ENCODE data around the gene QSOX2.
A peak's percentile ranks its signal among the peaks of the same experiment; 100 is the strongest.

The QSOX2 gene

GRCh38 chr9:136194540-136194939, 51.1 kb downstream of the QSOX2 start:
- Histone ChIP-seq H3K4me3 (ENCODE audit: low read depth, low read length) (no peak overlapping the region), H3K9ac (ENCODE audit: low read depth, low read length) (no peak overlapping the region), H3K4me1 (ENCODE audit: control insufficient read depth, insufficient read depth, low read length) (peaks cover 31% of the 10 kb centered on the region), H3K36me3 (ENCODE audit: control insufficient read depth, insufficient read depth, low read length) (no peaks in the 10 kb centered on the region), H3K27me3 (ENCODE audit: control insufficient read depth, insufficient read depth, low read length) (peaks cover 99% of the 10 kb centered on the region), H3K9me3 (ENCODE audit: control insufficient read depth, insufficient read depth, low read length) (no peaks in the 10 kb centered on the region), H3K27ac (ENCODE audit: low read depth, low read length) (no peak overlapping the region)

- H3K36me3 ChIP-seq (ENCODE audit: control insufficient read depth, insufficient read depth, low read length): no peaks in the 10 kb centered on the region
- peaks cover 93% of the 10 kb centered on the region for H3K27me3 ChIP-seq (ENCODE audit: control insufficient read depth, insufficient read depth, low read length)
- no peaks in the 10 kb centered on the region for H3K9me3 ChIP-seq (ENCODE audit: control insufficient read depth, insufficient read depth, low read length)
- peaks cover 32% of the 10 kb centered on the region for H3K4me1 ChIP-seq (ENCODE audit: control insufficient read depth, insufficient read depth, low read length)
- no peak overlapping the region for H3K27ac ChIP-seq (ENCODE audit: low read depth, low read length)
- no peak overlapping the region; the same call in 1 of the 2 replicates for H3K4me3 ChIP-seq (ENCODE audit: low read depth, low read length)
- no peak overlapping the region for H3K9ac ChIP-seq (ENCODE audit: low read depth, low read length)
These were observed 51.7 kb downstream of the QSOX2 start for GRCh38 chr9:136193891-136194279.

GRCh38 chr9:136193127-136193890, 52.3 kb downstream of the QSOX2 start:
- Histone ChIP-seq H3K9me3 (ENCODE audit: control insufficient read depth, insufficient read depth, low read length) (no peaks in the 10 kb centered on the region), H3K4me1 (ENCODE audit: control insufficient read depth, insufficient read depth, low read length) (peaks cover 30% of the 10 kb centered on the region), H3K27me3 (ENCODE audit: control insufficient read depth, insufficient read depth, low read length) (peaks cover 87% of the 10 kb centered on the region), H3K27ac (ENCODE audit: low read depth, low read length) (no peak overlapping the region), H3K36me3 (ENCODE audit: control insufficient read depth, insufficient read depth, low read length) (no peaks in the 10 kb centered on the region), H3K9ac (ENCODE audit: low read depth, low read length) (no peak overlapping the region), H3K4me3 (ENCODE audit: low read depth, low read length) (peak overlapping the region; percentile 40; the same call in 1 of the 2 replicates)

GRCh38 chr9:136192289-136193126, 53.1 kb downstream of the QSOX2 start:
- Histone ChIP-seq H3K27me3 (ENCODE audit: control insufficient read depth, insufficient read depth, low read length) (peaks cover 79% of the 10 kb centered on the region), H3K9me3 (ENCODE audit: control insufficient read depth, insufficient read depth, low read length) (no peaks in the 10 kb centered on the region), H3K9ac (ENCODE audit: low read depth, low read length) (no peak overlapping the region), H3K4me3 (ENCODE audit: low read depth, low read length) (peak overlapping the region; percentile 35; the same call in 1 of the 2 replicates), H3K4me1 (ENCODE audit: control insufficient read depth, insufficient read depth, low read length) (peaks cover 22% of the 10 kb centered on the region), H3K27ac (ENCODE audit: low read depth, low read length) (no peak overlapping the region), H3K36me3 (ENCODE audit: control insufficient read depth, insufficient read depth, low read length) (no peaks in the 10 kb centered on the region)

- H3K27me3 ChIP-seq (ENCODE audit: control insufficient read depth, insufficient read depth, low read length): peaks cover 73% of the 10 kb centered on the region
- H3K36me3 ChIP-seq (ENCODE audit: control insufficient read depth, insufficient read depth, low read length): no peaks in the 10 kb centered on the region
- no peaks in the 10 kb centered on the region for H3K9me3 ChIP-seq (ENCODE audit: control insufficient read depth, insufficient read depth, low read length)
- H3K4me3 ChIP-seq (ENCODE audit: low read depth, low read length): no peak overlapping the region
- H3K9ac ChIP-seq (ENCODE audit: low read depth, low read length): no peak overlapping the region
- peaks cover 20% of the 10 kb centered on the region for H3K4me1 ChIP-seq (ENCODE audit: control insufficient read depth, insufficient read depth, low read length)
- H3K27ac ChIP-seq (ENCODE audit: low read depth, low read length): no peak overlapping the region
These were observed 53.7 kb downstream of the QSOX2 start for GRCh38 chr9:136191960-136192286.

- H3K9me3 ChIP-seq (ENCODE audit: control insufficient read depth, insufficient read depth, low read length): no peaks in the 10 kb centered on the region
- no peak overlapping the region for H3K9ac ChIP-seq (ENCODE audit: low read depth, low read length)
- H3K4me3 ChIP-seq (ENCODE audit: low read depth, low read length): no peak overlapping the region
- H3K27me3 ChIP-seq (ENCODE audit: control insufficient read depth, insufficient read depth, low read length): peaks cover 67% of the 10 kb centered on the region
- no peaks in the 10 kb centered on the region for H3K36me3 ChIP-seq (ENCODE audit: control insufficient read depth, insufficient read depth, low read length)
- peaks cover 16% of the 10 kb centered on the region for H3K4me1 ChIP-seq (ENCODE audit: control insufficient read depth, insufficient read depth, low read length)
- no peak overlapping the region for H3K27ac ChIP-seq (ENCODE audit: low read depth, low read length)
These were observed 54.3 kb downstream of the QSOX2 start for GRCh38 chr9:136191099-136191959.

GRCh38 chr9:136190656-136191055, 55.0 kb downstream of the QSOX2 start:
- peaks cover 9% of the 10 kb centered on the region for H3K4me1 ChIP-seq (ENCODE audit: control insufficient read depth, insufficient read depth, low read length)
- peaks cover 60% of the 10 kb centered on the region for H3K27me3 ChIP-seq (ENCODE audit: control insufficient read depth, insufficient read depth, low read length)
- no peak overlapping the region for H3K4me3 ChIP-seq (ENCODE audit: low read depth, low read length)
- no peaks in the 10 kb centered on the region for H3K9me3 ChIP-seq (ENCODE audit: control insufficient read depth, insufficient read depth, low read length)
- H3K9ac ChIP-seq (ENCODE audit: low read depth, low read length): no peak overlapping the region
- H3K36me3 ChIP-seq (ENCODE audit: control insufficient read depth, insufficient read depth, low read length): no peaks in the 10 kb centered on the region
- H3K27ac ChIP-seq (ENCODE audit: low read depth, low read length): no peak overlapping the region

- no peak overlapping the region for H3K9ac ChIP-seq (ENCODE audit: low read depth, low read length)
- H3K27me3 ChIP-seq (ENCODE audit: control insufficient read depth, insufficient read depth, low read length): peaks cover 56% of the 10 kb centered on the region
- no peak overlapping the region for H3K27ac ChIP-seq (ENCODE audit: low read depth, low read length)
- H3K4me1 ChIP-seq (ENCODE audit: control insufficient read depth, insufficient read depth, low read length): peaks cover 9% of the 10 kb centered on the region
- H3K9me3 ChIP-seq (ENCODE audit: control insufficient read depth, insufficient read depth, low read length): no peaks in the 10 kb centered on the region
- H3K4me3 ChIP-seq (ENCODE audit: low read depth, low read length): no peak overlapping the region
- H3K36me3 ChIP-seq (ENCODE audit: control insufficient read depth, insufficient read depth, low read length): no peaks in the 10 kb centered on the region
These were observed 55.4 kb downstream of the QSOX2 start for GRCh38 chr9:136190237-136190601.

GRCh38 chr9:136189394-136190236, 56.0 kb downstream of the QSOX2 start:
- Histone ChIP-seq H3K27ac (ENCODE audit: low read depth, low read length) (no peak overlapping the region), H3K9me3 (ENCODE audit: control insufficient read depth, insufficient read depth, low read length) (no peaks in the 10 kb centered on the region), H3K4me3 (ENCODE audit: low read depth, low read length) (no peak overlapping the region), H3K36me3 (ENCODE audit: control insufficient read depth, insufficient read depth, low read length) (no peaks in the 10 kb centered on the region), H3K27me3 (ENCODE audit: control insufficient read depth, insufficient read depth, low read length) (peaks cover 50% of the 10 kb centered on the region), H3K4me1 (ENCODE audit: control insufficient read depth, insufficient read depth, low read length) (peaks cover 9% of the 10 kb centered on the region), H3K9ac (ENCODE audit: low read depth, low read length) (no peak overlapping the region)
